BE2C (cell line): ENCODE data around the gene OR52R1.
"Not testable (repeated sequence)": the region's sequence is repeated elsewhere in the genome, so short reads cannot be mapped to it uniquely, and the experiment has no call there.

Experiments
- DNase-seq: peaks from one replicate; pipeline ENCODE4 v3.0.0-alpha.2; 2020
- H3K27me3 ChIP-seq: fragments of 250-450 bp; sonication (Bioruptor Pico); 2 replicates; pipeline ENCODE4 v1.5.1; 2020; ENCODE audit warnings: mild to moderate bottlenecking
- H3K36me3 ChIP-seq: fragments of 250-450 bp; sonication (Bioruptor Pico); 2 replicates; pipeline ENCODE4 v1.5.1; 2020; ENCODE audit warnings: mild to moderate bottlenecking
- H3K4me1 ChIP-seq: fragments of 250-450 bp; sonication (Bioruptor Pico); 2 replicates; pipeline ENCODE4 v1.5.1; 2020
- H3K4me3 ChIP-seq: 2 replicates; pipeline ENCODE4 v1.5.1; 2011; ENCODE audit warnings: low read depth, low read length
- H3K9me3 ChIP-seq: fragments of 250-450 bp; sonication (Bioruptor Pico); 2 replicates; pipeline ENCODE4 v1.5.1; 2020
- CTCF ChIP-seq: IDR thresholded peaks from 2 replicates; pipeline ENCODE4 v1.5.1; 2012; ENCODE audit warnings: mild to moderate bottlenecking, low read depth, low read length

The OR52R1 gene

DNA sequence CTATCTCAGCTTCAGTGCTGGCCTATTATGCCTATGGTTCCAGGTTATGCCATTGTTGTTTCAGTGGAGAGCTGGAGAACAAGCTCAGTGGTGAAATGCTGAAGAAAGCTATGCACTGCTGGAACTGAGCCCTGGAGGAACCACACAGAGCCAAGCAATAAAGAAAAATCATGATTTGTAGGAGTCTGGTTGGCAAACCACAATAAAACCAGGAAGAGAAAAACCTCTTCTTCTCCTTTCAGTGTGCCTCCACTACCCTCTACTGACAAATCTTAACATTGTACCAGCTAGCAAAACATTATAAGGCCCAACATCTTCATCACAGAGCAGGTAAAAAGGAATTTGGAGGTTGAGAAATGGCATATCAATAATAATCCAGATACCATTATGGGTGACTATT is 22.2 kb upstream of the OR52R1 start:
- H3K36me3 ChIP-seq: no peaks in the 10 kb centered on the region
- H3K4me3 ChIP-seq: no peak overlapping the region
- no peak for TF ChIP-seq CTCF
- H3K9me3 ChIP-seq: no peaks in the 10 kb centered on the region
- DNase-seq: no peak
- no peaks in the 10 kb centered on the region for H3K4me1 ChIP-seq
- no peaks in the 10 kb centered on the region for H3K27me3 ChIP-seq

GRCh38 chr11:4825132-4825531 is 21.0 kb upstream of the OR52R1 start:
- no peak overlapping the region for H3K4me3 ChIP-seq
- TF ChIP-seq CTCF: no peak
- H3K9me3 ChIP-seq: no peaks in the 10 kb centered on the region
- no peaks in the 10 kb centered on the region for H3K4me1 ChIP-seq
- no peaks in the 10 kb centered on the region for H3K36me3 ChIP-seq
- no peaks in the 10 kb centered on the region for H3K27me3 ChIP-seq
- DNase-seq: no peak

DNA sequence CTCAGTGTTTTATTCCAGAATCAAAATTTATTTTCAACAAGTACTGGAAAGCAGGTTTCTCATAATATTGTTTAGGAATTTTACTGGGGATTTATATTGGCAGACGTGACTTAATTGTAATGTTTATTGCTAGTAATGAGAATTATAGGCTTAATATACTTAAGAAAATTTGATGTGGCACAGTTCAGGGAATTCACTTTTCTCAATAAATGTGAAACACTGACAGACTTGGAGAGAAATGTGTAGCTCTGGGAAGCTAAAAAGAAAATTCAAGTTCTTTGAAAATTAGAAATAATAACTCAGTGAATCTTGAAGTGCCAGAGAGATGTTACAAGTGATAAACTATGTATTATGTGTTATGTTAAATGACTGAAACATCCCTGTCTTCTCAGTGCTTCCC is 16.8 kb upstream of the OR52R1 start, which contains the start of gene OR51F2:
Gene OR51F2, plus strand, starts transcription at position 301 of the 400 bp plus-strand sequence. CDS start 101 bp downstream, outside the sequence.
- DNase-seq: no peak
- TF ChIP-seq CTCF: no peak
- no peaks in the 10 kb centered on the region for H3K27me3 ChIP-seq

DNA sequence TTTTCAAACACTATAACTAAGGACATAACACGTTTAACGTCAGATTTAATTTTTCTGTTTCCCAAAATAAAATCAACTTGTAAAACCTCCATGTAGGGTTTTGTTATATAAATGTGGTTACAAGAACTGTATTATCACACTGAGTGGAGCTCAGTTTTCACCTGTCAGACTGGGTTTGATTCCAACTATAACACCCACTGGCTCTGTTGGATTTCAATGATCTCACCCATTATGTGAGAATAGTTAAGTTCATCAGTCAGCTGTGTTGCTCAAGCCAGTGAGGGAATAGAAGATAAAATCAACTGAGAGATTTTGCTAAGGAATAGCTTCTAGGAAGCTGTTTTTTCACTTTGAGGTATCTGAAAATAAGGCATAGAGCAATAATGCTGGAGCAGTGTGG is 5.1 kb upstream of the OR52R1 start:
- no peak for DNase-seq
- TF ChIP-seq CTCF: no peak
- H3K4me1 ChIP-seq: no peaks in the 10 kb centered on the region

More for the DNA sequence above, 16.8 kb upstream of the OR52R1 start, which contains the start of gene OR51F2:
- H3K4me1 ChIP-seq: no peaks in the 10 kb centered on the region
- no peaks in the 10 kb centered on the region for H3K9me3 ChIP-seq
- no peak within 1 kb of the TSS for H3K4me3 ChIP-seq
- H3K36me3 ChIP-seq: no peaks in the 10 kb centered on the region

GRCh38 chr11:4808476-4808875 is 4.3 kb upstream of the OR52R1 start:
- H3K4me1 ChIP-seq: no peaks in the 10 kb centered on the region
- no peak overlapping the region for H3K4me3 ChIP-seq
- no peaks in the 10 kb centered on the region for H3K9me3 ChIP-seq
- DNase-seq: no peak
- TF ChIP-seq CTCF: no peak
- H3K27me3 ChIP-seq: no peaks in the 10 kb centered on the region
- H3K36me3 ChIP-seq: no peaks in the 10 kb centered on the region

More for the DNA sequence above, 5.1 kb upstream of the OR52R1 start:
- no peak overlapping the region for H3K4me3 ChIP-seq
- no peaks in the 10 kb centered on the region for H3K9me3 ChIP-seq
- no peaks in the 10 kb centered on the region for H3K27me3 ChIP-seq
- H3K36me3 ChIP-seq: no peaks in the 10 kb centered on the region

DNA sequence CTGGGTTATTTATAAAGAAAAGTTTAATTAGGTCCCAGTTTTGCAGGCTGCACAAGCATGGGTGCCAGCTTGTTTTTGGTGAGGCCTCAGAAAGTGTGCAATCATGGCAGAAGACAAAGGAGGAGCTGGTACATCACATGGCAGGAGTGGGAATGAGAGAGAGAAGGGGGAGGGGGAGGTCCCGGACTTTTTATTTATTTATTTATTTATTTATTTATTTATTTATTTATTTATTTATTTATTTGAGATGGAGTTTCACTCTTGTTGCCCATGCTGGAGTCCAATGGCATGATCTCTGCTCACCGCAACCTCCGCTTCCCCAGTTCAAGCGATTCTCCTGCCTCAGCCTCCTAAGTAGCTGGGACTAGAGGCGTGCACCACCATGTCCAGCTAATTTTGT is 2.9 kb downstream of the OR52R1 start:
- not testable (repeated sequence) for H3K9me3 ChIP-seq, DNase-seq, H3K4me3 ChIP-seq, H3K27me3 ChIP-seq, H3K4me1 ChIP-seq, H3K36me3 ChIP-seq
